ENCODE data around the gene ZXDC. TPM values are rescaled to one million over a fixed set of nuclear protein-coding genes. Genes with fewer than 3 reads are reported as not detected.

Gene ZXDC
- total RNA-seq, 1 experiment from 2014 or later = 61.1 TPM

DNA sequence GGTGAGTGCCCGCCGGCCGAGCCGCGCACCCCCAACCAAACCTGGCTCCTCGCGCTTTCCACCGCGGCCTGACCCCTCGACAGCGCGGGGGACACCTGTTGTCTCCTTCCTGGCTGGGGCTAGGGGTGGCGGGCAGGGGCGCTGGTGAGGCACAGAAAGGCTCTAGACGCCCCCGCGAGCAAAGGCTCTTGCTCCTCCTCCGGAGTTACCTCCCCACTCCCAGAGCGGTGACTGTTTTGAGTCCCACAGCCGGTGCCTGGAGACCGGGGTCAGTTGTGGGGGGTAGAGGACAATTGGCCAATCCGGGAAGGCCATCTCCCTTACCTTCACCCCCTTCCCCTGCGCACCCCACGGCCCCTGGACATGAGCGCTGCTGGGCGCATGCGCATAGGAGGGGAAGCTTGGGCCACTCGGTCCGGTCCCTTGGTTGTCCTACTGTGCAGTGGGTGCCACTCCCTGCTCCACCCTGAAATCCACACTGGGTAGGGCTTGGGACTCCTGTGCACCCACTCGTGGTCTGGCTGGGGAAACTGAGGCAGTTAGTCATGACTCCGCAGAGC is 48.8 kb upstream of the ZXDC start:
- no TSS peak for BruUV-seq (replicated peaks)
- Histone ChIP-seq H3K4me3 (ENCODE audit: low read depth, low read length, poor library complexity, severe bottlenecking) (peak overlapping the region; percentile 55), H3K27me3 (replicated peaks; ENCODE audit: insufficient read depth, low read depth, low read length, poor library complexity) (peaks cover 6% of the 10 kb centered on the region), H3K9me3 (ENCODE audit: low read depth, low read length, poor library complexity, severe bottlenecking) (no peaks in the 10 kb centered on the region), H3K27ac (ENCODE audit: low read depth, low read length, poor library complexity, severe bottlenecking) (no peak overlapping the region), H3K4me1 (ENCODE audit: insufficient read depth, low read length, poor library complexity, severe bottlenecking) (peaks cover 7% of the 10 kb centered on the region), H3K36me3 (ENCODE audit: insufficient read depth, low read length, poor library complexity, severe bottlenecking) (no peaks in the 10 kb centered on the region)
- ChIA-PET CTCF (no interaction called here), POLR2A (ENCODE audit: low non-redundant PET) (no interaction called here)
- intact Hi-C loops (cut with micrococcal nuclease; ENCODE audit: unreplicated experiment) = loop anchor here (5.0 to 10.0 kb wide), 3 partner anchors 130 to 1023 kb away; partner anchors contain the start of gene TXNRD3
- TF ChIP-seq EZH2 (IDR thresholded peaks at IDR 0.05; ENCODE audit: borderline replicate concordance, low read depth, low read length, poor library complexity, severe bottlenecking) (no peak), CTCF (conservative IDR thresholded peaks at IDR 0.05; ENCODE audit: low read depth, low read length) (peak; percentile 21; the same call in 1 of the 2 replicates)
- DNase-seq (ENCODE audit: low spot score) = peak; percentile 48

DNA sequence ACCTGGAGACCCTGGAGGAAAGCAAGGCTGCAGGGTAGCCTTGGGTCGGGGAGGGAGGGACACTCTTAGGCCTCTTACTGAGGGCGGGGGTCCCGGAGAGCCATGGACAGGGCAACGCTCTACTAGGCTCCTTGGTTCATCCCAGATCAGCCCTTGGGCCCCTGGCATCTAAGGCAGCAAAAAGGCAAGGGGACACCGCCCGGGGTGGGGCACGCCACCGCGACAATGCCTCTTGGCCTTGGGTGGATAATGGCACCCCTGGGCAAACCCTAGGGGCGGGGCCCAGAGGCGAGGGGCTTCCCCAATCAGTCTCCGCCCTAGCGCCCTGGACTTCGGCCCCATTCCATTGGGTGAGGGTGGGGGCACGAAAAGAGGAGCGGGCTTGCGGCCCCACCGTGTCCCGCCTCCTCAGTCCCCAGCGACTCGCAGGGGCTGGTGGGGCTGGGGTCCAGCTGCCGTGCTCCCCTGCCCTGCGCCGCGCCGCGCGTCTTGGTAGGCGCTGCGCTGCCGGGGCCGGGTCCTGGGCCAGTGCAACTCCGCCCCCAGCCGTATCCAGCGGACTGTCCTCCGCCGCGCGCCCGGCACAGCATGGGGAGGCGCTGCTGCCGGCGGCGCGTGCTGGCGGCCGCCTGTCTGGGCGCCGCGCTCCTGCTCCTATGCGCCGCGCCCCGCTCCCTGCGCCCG is 48.2 kb upstream of the ZXDC start, which contains the start of gene CHST13:
CHST13 (plus strand) TSS at position 411 of the 684 bp plus-strand sequence; CDS start at position 589, 178 bp downstream.
- H3K4me1 ChIP-seq (ENCODE audit: insufficient read depth, low read length, poor library complexity, severe bottlenecking) = peaks cover 6% of the 10 kb centered on the region
- no peaks in the 10 kb centered on the region for H3K9me3 ChIP-seq (ENCODE audit: low read depth, low read length, poor library complexity, severe bottlenecking)
- H3K27ac ChIP-seq (ENCODE audit: low read depth, low read length, poor library complexity, severe bottlenecking) = no peak within 1 kb of the TSS
- peaks cover 6% of the 10 kb centered on the region for H3K27me3 ChIP-seq (replicated peaks; ENCODE audit: insufficient read depth, low read depth, low read length, poor library complexity)
- TF ChIP-seq CTCF (conservative IDR thresholded peaks at IDR 0.05; ENCODE audit: low read depth, low read length) (no peak), EZH2 (IDR thresholded peaks at IDR 0.05; ENCODE audit: borderline replicate concordance, low read depth, low read length, poor library complexity, severe bottlenecking) (no peak)
- ChIA-PET CTCF (no interaction called here), POLR2A (ENCODE audit: low non-redundant PET) (no interaction called here)
- H3K4me3 ChIP-seq (ENCODE audit: low read depth, low read length, poor library complexity, severe bottlenecking) = peak within 1 kb of the TSS; percentile 55
- no TSS peak for BruUV-seq (replicated peaks)
- DNase-seq (ENCODE audit: low spot score) = peak; percentile 62
- intact Hi-C loops (cut with micrococcal nuclease; ENCODE audit: unreplicated experiment) = loop anchor here (5.0 to 10.0 kb wide), 3 partner anchors 131 to 1023 kb away; partner anchors contain the start of gene TXNRD3
- H3K36me3 ChIP-seq (ENCODE audit: insufficient read depth, low read length, poor library complexity, severe bottlenecking) = no peaks in the 10 kb centered on the region

- CTCF ChIA-PET = interaction anchor here (0.5 to 1.0 kb wide), 3 partner anchors 10 to 933 kb away, joined by 3 read pairs; no protein-coding TSS in a partner anchor
- no TSS peak for BruUV-seq (replicated peaks)
- TF ChIP-seq CTCF (conservative IDR thresholded peaks at IDR 0.05; ENCODE audit: low read depth, low read length) (peak; percentile 83), EZH2 (IDR thresholded peaks at IDR 0.05; ENCODE audit: borderline replicate concordance, low read depth, low read length, poor library complexity, severe bottlenecking) (no peak)
- POLR2A ChIA-PET (ENCODE audit: low non-redundant PET) = no interaction called here
- H3K4me3 ChIP-seq (ENCODE audit: low read depth, low read length, poor library complexity, severe bottlenecking) = no peak overlapping the region
- intact Hi-C loops (cut with micrococcal nuclease; ENCODE audit: unreplicated experiment) = loop anchor here (5.0 to 10.0 kb wide), 3 partner anchors 132 to 1025 kb away; partner anchors contain the start of gene TXNRD3
- no peaks in the 10 kb centered on the region for H3K36me3 ChIP-seq (ENCODE audit: insufficient read depth, low read length, poor library complexity, severe bottlenecking)
- no peaks in the 10 kb centered on the region for H3K9me3 ChIP-seq (ENCODE audit: low read depth, low read length, poor library complexity, severe bottlenecking)
- H3K4me1 ChIP-seq (ENCODE audit: insufficient read depth, low read length, poor library complexity, severe bottlenecking) = peaks cover 6% of the 10 kb centered on the region
- peak; percentile 73 for DNase-seq (ENCODE audit: low spot score)
- peaks cover 6% of the 10 kb centered on the region for H3K27me3 ChIP-seq (replicated peaks; ENCODE audit: insufficient read depth, low read depth, low read length, poor library complexity)
- H3K27ac ChIP-seq (ENCODE audit: low read depth, low read length, poor library complexity, severe bottlenecking) = no peak overlapping the region
Observed at GRCh38 chr3:126522363-126522788, 46.7 kb upstream of the ZXDC start.
